PC-3 (cell line): ENCODE results near the gene FXR2. TPM values are rescaled to one million over a fixed set of nuclear protein-coding genes. Genes with fewer than 3 reads are reported as not detected.

Experiments
- ATAC-seq: fragments of 200-7000 bp; cut with Tn5 transposase; 2 replicates; pipeline ENCODE4 v1.9.1; 2020; ENCODE audit warnings: mild to moderate bottlenecking, moderate library complexity
- BruUV-seq: library from RNA; stranded (reverse); fragments of 400-500 nt; replicated peaks from 2 replicates; lab custom pipeline; 2021; lab: Mats Ljungman, UMichigan
- CTCF ChIA-PET: fragments of 300-600 bp; sonication (Branson Sonifier 250); formaldehyde crosslinking; loops from one replicate; lab custom pipeline; 2022; ENCODE audit warnings: antibody characterized with exemption; lab: Charles Lee
- POLR2A ChIA-PET: fragments of 300-600 bp; sonication (Branson Sonifier 250); formaldehyde crosslinking; loops from one replicate; lab custom pipeline; 2022; ENCODE audit warnings: antibody characterized with exemption; ENCODE audit not compliant: unreplicated experiment; lab: Charles Lee
- DNase-seq: peaks from one replicate; pipeline ENCODE4 v3.0.0-alpha.2; 2015
- H2AFZ ChIP-seq: fragments of 300-600 bp; sonication (generic); 2 replicates; pipeline ENCODE4 v1.6.0; 2016; ENCODE audit warnings: antibody characterized with exemption, low read length
- H3F3A ChIP-seq: fragments of 300-600 bp; sonication (generic); one replicate; pipeline ENCODE4 v1.6.0; 2017; ENCODE audit warnings: antibody characterized with exemption, low read length, control low read depth, mild to moderate bottlenecking; ENCODE audit not compliant: unreplicated experiment
- H3K27ac ChIP-seq: fragments of 300-600 bp; sonication (generic); 2 replicates; pipeline ENCODE4 v1.5.1; 2016; ENCODE audit warnings: mild to moderate bottlenecking, low read length
- H3K27me3 ChIP-seq: fragments of 300-600 bp; sonication (generic); 2 replicates; pipeline ENCODE4 v1.6.1; 2016; ENCODE audit warnings: low read length, mixed read lengths
- H3K36me3 ChIP-seq: fragments of 300-600 bp; sonication (generic); 2 replicates; pipeline ENCODE4 v1.6.1; 2016; ENCODE audit warnings: low read depth, mixed run types, low read length, mixed read lengths
- H3K4me1 ChIP-seq: fragments of 300-600 bp; sonication (generic); 2 replicates; pipeline ENCODE4 v1.5.1; 2016; ENCODE audit warnings: low read length; ENCODE audit not compliant: insufficient read depth
- H3K4me2 ChIP-seq: fragments of 300-600 bp; sonication (generic); 2 replicates; pipeline ENCODE4 v1.6.0; 2016; ENCODE audit warnings: low read length
- H3K4me3 ChIP-seq: fragments of 300-600 bp; sonication (generic); 2 replicates; pipeline ENCODE4 v1.5.1; 2016; ENCODE audit warnings: mild to moderate bottlenecking, low read length, mixed read lengths
- H3K79me2 ChIP-seq: fragments of 300-600 bp; sonication (generic); 2 replicates; pipeline ENCODE4 v1.6.1; 2017; ENCODE audit warnings: low read length, mixed read lengths
- H3K9ac ChIP-seq: fragments of 300-600 bp; sonication (generic); 2 replicates; pipeline ENCODE4 v1.6.0; 2016; ENCODE audit warnings: mild to moderate bottlenecking, low read length
- H3K9me2 ChIP-seq: fragments of 300-600 bp; sonication (generic); replicated peaks from 2 replicates; pipeline ENCODE4 v1.6.1; 2016; ENCODE audit warnings: mixed run types, low read length, mixed read lengths
- H3K9me3 ChIP-seq: fragments of 300-600 bp; sonication (generic); 2 replicates; pipeline ENCODE4 v1.6.1; 2016; ENCODE audit warnings: low read length, mixed read lengths
- H4K20me1 ChIP-seq: fragments of 300-600 bp; sonication (generic); 2 replicates; pipeline ENCODE4 v1.6.1; 2016; ENCODE audit warnings: low read length, mixed read lengths
- EZH2 ChIP-seq: fragments of 300-600 bp; sonication (generic); IDR thresholded peaks from one replicate; pipeline ENCODE4 v1.6.1; 2017; ENCODE audit warnings: antibody characterized with exemption, mild to moderate bottlenecking, low read length; ENCODE audit not compliant: unreplicated experiment
- EZH2phosphoT487 ChIP-seq: fragments of 300-600 bp; sonication (generic); IDR thresholded peaks from 2 replicates; pipeline ENCODE4 v1.6.1; 2018; ENCODE audit warnings: mild to moderate bottlenecking, antibody characterized with exemption, low read length, borderline replicate concordance
- intact Hi-C: fragments of 100-400 bp; cut with micrococcal nuclease; formaldehyde crosslinking; loops from 2 replicates; pipeline ENCODE4 v1.9.0; 2023
- total RNA-seq: library from RNA; depleted of rRNA; stranded (reverse); fragments of >200 nt; gene quantifications from 2 replicates; pipeline ENCODE4 v1.2.3, GENCODE V29; 2014
- TF ChIP-seq, protein P1 (sequence below): fragments of 300-600 bp; sonication (generic); conservative IDR thresholded peaks from 2 replicates; pipeline ENCODE4 v1.5.1; 2017; ENCODE audit warnings: antibody characterized with exemption, low read depth, mild to moderate bottlenecking, low read length

Gene FXR2
- total RNA-seq, 1 experiment from 2014 or later = 51.4 TPM

DNA sequence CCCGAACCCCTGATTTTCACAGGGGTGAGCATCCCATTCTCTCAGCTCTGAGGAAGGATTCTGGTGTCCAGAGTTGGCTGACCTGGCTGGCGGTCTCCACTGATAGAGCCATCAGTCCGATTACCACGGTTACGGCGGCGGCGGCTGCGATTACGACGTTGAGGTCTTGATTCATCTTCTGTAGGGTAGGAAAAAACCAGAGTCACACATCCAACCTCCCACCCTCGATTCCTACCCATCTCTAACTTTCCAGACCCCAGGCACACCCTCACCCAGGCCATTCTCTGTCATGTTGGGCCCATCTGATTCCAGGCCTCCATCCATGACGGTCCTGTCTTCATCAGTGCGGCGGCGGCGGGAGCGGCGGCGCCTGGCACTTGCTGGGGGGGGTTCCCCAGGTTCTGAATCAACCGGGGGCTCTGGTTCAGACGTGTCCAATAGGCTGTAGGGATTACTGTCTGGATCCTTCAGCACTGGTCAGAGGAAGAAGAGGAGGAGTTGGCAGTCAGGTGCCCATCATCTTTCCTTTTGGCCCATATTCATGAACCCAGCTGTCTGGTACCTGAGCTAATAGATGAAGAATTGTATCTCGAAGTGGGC, 22.2 kb downstream of the FXR2 start:
- H3K27ac ChIP-seq = no peak overlapping the region
- peaks cover 17% of the 10 kb centered on the region for H3K36me3 ChIP-seq
- H3K9me3 ChIP-seq = no peaks in the 10 kb centered on the region
- H3K4me2 ChIP-seq = no peak overlapping the region
- DNase-seq (no peak), ATAC-seq (no peak)
- H3K4me1 ChIP-seq = peaks cover 38% of the 10 kb centered on the region
- H3K9me2 ChIP-seq = no peaks in the 10 kb centered on the region
- H3K4me3 ChIP-seq = no peak overlapping the region
- TF ChIP-seq EZH2phosphoT487 = no peak
- no peak for TF ChIP-seq EZH2
- TF ChIP-seq, protein P1, sequence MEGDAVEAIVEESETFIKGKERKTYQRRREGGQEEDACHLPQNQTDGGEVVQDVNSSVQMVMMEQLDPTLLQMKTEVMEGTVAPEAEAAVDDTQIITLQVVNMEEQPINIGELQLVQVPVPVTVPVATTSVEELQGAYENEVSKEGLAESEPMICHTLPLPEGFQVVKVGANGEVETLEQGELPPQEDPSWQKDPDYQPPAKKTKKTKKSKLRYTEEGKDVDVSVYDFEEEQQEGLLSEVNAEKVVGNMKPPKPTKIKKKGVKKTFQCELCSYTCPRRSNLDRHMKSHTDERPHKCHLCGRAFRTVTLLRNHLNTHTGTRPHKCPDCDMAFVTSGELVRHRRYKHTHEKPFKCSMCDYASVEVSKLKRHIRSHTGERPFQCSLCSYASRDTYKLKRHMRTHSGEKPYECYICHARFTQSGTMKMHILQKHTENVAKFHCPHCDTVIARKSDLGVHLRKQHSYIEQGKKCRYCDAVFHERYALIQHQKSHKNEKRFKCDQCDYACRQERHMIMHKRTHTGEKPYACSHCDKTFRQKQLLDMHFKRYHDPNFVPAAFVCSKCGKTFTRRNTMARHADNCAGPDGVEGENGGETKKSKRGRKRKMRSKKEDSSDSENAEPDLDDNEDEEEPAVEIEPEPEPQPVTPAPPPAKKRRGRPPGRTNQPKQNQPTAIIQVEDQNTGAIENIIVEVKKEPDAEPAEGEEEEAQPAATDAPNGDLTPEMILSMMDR = no peak
- H3K27me3 ChIP-seq = no peaks in the 10 kb centered on the region
- H3K79me2 ChIP-seq = 0 out of 2 replicates have a peak, but pooled peaks cover 15% of the 10 kb centered on the region
- no peak overlapping the region for H3K9ac ChIP-seq
- ChIA-PET POLR2A (interaction anchor here (0.6 kb wide), 1 partner anchor 22 kb away, joined by 3 read pairs; the partner anchor contains the start of gene FXR2), CTCF (no interaction called here)
- no peaks in the 10 kb centered on the region for H3F3A ChIP-seq
- intact Hi-C loops = no loop called here
- no peak overlapping the region for H2AFZ ChIP-seq
- H4K20me1 ChIP-seq = no peaks in the 10 kb centered on the region
- no TSS peak for BruUV-seq

DNA sequence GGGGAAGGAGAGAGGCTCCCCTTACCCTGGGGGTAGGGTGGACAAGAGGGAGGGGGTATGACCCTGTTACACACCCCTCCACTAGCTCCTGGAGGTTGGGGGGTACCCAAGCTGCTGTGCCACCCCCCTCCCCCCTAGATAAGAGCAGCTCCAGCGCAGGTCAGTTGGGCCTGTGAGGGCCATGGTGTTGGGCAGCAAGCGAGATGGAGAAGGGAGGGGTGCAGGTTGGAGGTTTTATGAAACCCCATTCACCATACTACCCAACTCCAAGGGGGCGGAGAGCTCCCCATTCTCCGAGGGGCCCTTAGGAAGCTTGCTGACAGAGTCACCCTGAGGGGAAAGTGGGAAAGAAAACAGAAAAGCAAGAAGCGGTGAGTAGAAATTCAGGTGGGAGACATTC, 23.1 kb downstream of the FXR2 start:
- no peaks in the 10 kb centered on the region for H3F3A ChIP-seq
- no peaks in the 10 kb centered on the region for H3K9me3 ChIP-seq
- peaks cover 46% of the 10 kb centered on the region for H3K4me1 ChIP-seq
- ChIA-PET POLR2A (no interaction called here), CTCF (no interaction called here)
- H3K9me2 ChIP-seq = no peaks in the 10 kb centered on the region
- 0 out of 2 replicates have a peak, but pooled peaks cover 15% of the 10 kb centered on the region for H3K79me2 ChIP-seq
- H3K27me3 ChIP-seq = no peaks in the 10 kb centered on the region
- H3K36me3 ChIP-seq = peaks cover 17% of the 10 kb centered on the region
- no peak overlapping the region for H3K9ac ChIP-seq
- no peak overlapping the region for H3K4me2 ChIP-seq
- TF ChIP-seq, protein P1 = no peak
- no peak for TF ChIP-seq EZH2phosphoT487
- TF ChIP-seq EZH2 = no peak
- H4K20me1 ChIP-seq = no peaks in the 10 kb centered on the region
- H2AFZ ChIP-seq = no peak overlapping the region
- no peak overlapping the region for H3K4me3 ChIP-seq
- ATAC-seq = no peak
- BruUV-seq = no TSS peak
- no peak for DNase-seq
- intact Hi-C loops = no loop called here
- no peak overlapping the region; the same call in 1 of the 2 replicates for H3K27ac ChIP-seq

DNA sequence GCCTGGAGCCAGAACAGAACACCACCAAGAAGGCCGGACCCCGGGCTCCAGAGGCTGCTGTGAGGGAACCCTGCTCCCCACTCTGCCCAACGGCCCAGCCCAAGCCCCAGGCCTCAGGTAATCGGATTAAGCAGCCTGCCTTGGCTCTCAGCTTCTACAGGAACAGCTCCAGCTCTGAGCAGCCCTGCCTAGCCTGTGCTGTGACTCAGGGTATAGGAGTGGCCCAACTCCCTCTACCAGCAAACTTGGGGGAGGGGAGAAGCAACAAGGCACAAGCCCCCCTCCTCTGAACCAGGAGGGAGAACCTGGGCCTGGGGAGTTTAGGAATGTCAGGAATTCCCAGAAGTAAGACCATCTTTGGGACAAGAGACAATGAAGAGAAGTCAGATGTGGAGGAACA, 24.0 kb downstream of the FXR2 start:
- POLR2A ChIA-PET = interaction anchor here (0.6 to 0.7 kb wide), 2 partner anchors 11 to 77 kb away, joined by 4 to 6 read pairs; no protein-coding TSS in a partner anchor
- Histone ChIP-seq H3K27me3 (no peaks in the 10 kb centered on the region), H3K4me3 (peak overlapping the region; percentile 43; the same call in 1 of the 2 replicates), H3F3A (no peaks in the 10 kb centered on the region), H3K4me2 (peak overlapping the region; percentile 79), H3K9ac (peak overlapping the region; percentile 65), H3K79me2 (peaks cover 18% of the 10 kb centered on the region), H3K36me3 (peaks cover 13% of the 10 kb centered on the region), H2AFZ (no peak overlapping the region), H3K9me3 (no peaks in the 10 kb centered on the region), H4K20me1 (no peaks in the 10 kb centered on the region), H3K4me1 (peaks cover 46% of the 10 kb centered on the region), H3K27ac (peak overlapping the region; percentile 92), H3K9me2 (no peaks in the 10 kb centered on the region)
- ATAC-seq = peak; percentile 72
- no TSS peak for BruUV-seq
- peak; percentile 52 for DNase-seq
- TF ChIP-seq EZH2phosphoT487 (no peak), EZH2 (no peak)
- TF ChIP-seq, protein P1 = no peak
- intact Hi-C loops = no loop called here
- CTCF ChIA-PET = interaction anchor here (0.5 to 0.7 kb wide), 3 partner anchors 30 to 214 kb away, joined by 3 to 8 read pairs (median 4); no protein-coding TSS in a partner anchor
